AG04450 (cell line): ENCODE data around the gene MT1HL1. TPM values are rescaled to one million over a fixed set of nuclear protein-coding genes. Genes with fewer than 3 reads are reported as not detected.

Experiments
- polyA plus RNA-seq: library from polyadenylated mRNA; depleted of rRNA; stranded (reverse); fragments of >200 nt; gene quantifications from 2 replicates; pipeline ENCODE4 v1.2.3, GENCODE V29; 2011; rRNA removed

The MT1HL1 gene
- polyA plus RNA-seq, 1 experiment = not detected

Other genes with a start within 250 kb of the MT1HL1 start
- gene MTR, start 209.1 kb downstream of the MT1HL1 start, polyA plus RNA-seq = 11.0 and 13.0 TPM in 2 replicates
- not detected in 2 replicates for gene RYR2, start 37.7 kb upstream of the MT1HL1 start, polyA plus RNA-seq